Left renal cortex interstitium (tissue), 4 donors: ENCODE data around the gene GLCCI1. TPM values are rescaled to one million over a fixed set of nuclear protein-coding genes. Genes with fewer than 3 reads are reported as not detected.

Experiments
- DNase-seq, 4 donors: peaks; one replicate each; pipeline ENCODE4 v3.0.0-alpha.2; 2013; ENCODE audit warnings: low read depth in 4 of 4, low spot score in 2 of 4, missing footprints in 1 of 4
- polyA plus RNA-seq, 4 donors: library from polyadenylated mRNA; unstranded; fragments of 120-200 nt; gene quantifications; one replicate each; pipeline ENCODE4 v1.2.1, GENCODE V29; 2013; ENCODE audit not compliant: insufficient read length in 4 of 4

Gene GLCCI1
- polyA plus RNA-seq, 4 donors, result 25.9 to 46.5 (median 33.2) TPM

DNA sequence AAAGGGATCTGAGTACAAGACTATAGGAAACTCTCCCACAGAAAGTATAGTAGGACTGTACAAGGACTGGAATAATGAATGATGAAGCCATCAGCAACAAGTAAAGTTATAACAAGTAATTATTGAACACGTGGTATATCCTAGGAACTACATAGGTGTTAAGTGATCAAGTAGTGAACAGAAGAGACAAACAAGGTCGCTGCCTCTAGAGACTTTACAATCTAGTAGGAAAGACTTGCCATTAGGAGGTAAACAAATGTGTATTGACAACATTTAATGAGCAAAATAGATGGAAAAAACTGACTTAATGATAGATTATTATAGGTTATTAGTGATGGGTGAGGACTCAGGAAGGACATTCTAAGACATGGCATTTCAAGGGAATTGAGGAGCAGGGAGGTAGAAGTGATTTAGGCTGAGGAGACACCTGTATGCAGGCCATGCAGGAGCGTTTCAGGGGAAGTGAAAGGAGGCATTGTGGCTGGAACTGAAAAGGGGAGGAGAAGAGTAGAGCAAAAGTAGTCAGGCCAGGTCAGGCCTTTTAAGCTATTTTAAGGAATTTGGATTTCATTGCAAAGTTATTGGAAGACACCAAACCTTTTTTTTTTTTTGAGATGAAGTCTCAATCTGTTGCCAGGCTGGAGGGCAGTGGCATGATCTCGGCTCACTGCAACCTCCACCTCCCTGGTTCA lies 8.5 kb upstream of the GLCCI1 start:
- DNase-seq, result no peak

DNA sequence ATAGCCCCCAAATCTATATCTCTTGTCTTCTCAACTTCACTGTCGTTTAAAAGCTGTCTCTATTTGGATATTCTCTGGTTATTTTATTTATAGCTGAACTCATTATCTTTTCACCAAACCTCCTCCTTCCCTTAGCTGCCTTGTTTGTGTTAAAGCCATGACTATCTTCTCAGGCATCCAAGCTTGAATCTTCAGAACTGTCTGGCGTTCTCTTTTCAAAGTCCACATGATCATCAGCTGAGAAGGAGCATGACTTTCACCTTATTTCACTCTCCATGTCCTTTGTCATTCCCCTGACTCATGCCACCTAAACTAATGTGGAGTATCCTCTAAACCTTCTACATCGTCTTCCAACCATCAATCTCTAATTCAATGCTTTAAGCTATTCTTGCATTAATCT lies 5.7 kb upstream of the GLCCI1 start:
- DNase-seq, result no peak

- no peak for DNase-seq
Observed at GRCh38 chr7:7964250-7964649, 4.3 kb upstream of the GLCCI1 start.

- DNase-seq, result no peak
Observed at GRCh38 chr7:7964691-7965090, 3.9 kb upstream of the GLCCI1 start.

- no peak for DNase-seq
Observed at GRCh38 chr7:7965301-7965700, 3.3 kb upstream of the GLCCI1 start.

DNA sequence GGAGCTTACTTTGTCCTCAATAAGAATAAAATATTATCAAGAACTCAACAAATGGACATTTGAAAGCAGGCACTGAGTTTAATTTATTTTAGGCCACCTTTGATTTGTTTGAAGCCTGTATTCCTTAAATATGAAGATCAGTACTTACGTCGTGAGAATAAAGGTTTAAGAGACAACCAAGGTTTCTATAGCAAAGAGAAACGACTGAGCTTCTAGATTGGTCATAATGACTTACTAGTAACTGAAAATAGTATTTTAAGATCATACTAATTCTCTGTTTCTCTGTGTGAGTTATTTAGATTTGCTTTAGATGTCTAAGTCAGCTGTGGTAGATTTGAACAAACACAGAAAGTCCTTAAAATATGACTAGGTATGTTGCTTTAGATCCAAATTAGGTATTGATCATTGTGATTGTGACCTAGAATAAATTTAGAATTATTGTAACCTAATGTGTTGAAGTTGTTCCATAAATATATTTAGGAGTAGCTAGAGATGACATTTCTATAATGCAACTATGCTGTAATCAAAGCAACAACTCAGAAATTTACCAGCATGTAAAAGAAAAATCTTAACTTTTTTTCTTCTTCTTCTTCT lies 2.4 kb upstream of the GLCCI1 start:
- DNase-seq, result no peak

GRCh38 chr7:7967886-7968543 lies 581 bp upstream of the GLCCI1 start:
- no peak for DNase-seq

GRCh38 chr7:7969306-7970236 lies 975 bp downstream of the GLCCI1 start:
- DNase-seq, result peak; percentile 55 to 77 (median 62)

DNA sequence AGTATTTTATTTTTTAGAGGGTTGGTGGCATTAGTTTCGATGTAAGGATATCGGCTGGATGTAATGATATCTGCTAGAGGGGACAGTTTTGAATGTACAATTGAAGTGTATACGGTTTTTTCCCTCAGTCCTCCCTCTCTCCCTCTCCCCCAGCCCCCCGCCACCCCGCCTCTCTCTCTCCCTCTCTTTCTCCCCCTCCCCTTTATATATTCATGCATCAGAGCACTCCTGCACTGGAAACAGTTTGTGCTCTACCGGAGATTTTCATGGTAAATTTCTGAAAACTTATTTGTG lies 1.6 kb downstream of the GLCCI1 start:
- peak in 2 of 4 donors; percentile 48 to 50 for DNase-seq

- no peak for DNase-seq
Observed at GRCh38 chr7:7970531-7971307, 2.1 kb downstream of the GLCCI1 start.

- no peak for DNase-seq
Observed at GRCh38 chr7:7971308-7972040, 2.9 kb downstream of the GLCCI1 start.

- peak in 1 of 4 donors; percentile 23 for DNase-seq
Observed at GRCh38 chr7:7972128-7972527, 3.5 kb downstream of the GLCCI1 start.

- DNase-seq, result no peak
Observed at GRCh38 chr7:7972922-7973594, 4.5 kb downstream of the GLCCI1 start.

- DNase-seq, result no peak
Observed at GRCh38 chr7:7976677-7977076, 8.1 kb downstream of the GLCCI1 start.

DNA sequence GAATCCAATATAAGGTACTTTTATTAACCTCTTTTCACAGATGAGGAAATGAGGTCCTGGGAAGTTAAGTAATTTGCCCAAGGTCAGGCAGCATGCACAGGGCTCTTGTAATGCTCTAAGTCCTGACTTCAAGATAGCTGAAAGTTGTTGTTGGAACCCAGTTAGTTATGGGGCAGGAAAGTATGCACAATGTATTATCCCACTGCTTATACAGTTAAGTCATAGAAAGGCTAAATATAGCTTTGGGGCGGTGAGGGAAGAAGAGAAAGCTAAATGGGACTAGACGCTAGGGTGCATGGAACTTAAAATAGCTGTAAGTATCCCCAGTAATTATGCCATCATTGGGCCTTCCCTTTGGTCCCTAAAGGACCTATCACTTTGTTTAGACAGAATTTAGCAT lies 9.2 kb downstream of the GLCCI1 start:
- no peak for DNase-seq

GRCh38 chr7:7978860-7979259 lies 10.3 kb downstream of the GLCCI1 start:
- DNase-seq, result no peak

DNA sequence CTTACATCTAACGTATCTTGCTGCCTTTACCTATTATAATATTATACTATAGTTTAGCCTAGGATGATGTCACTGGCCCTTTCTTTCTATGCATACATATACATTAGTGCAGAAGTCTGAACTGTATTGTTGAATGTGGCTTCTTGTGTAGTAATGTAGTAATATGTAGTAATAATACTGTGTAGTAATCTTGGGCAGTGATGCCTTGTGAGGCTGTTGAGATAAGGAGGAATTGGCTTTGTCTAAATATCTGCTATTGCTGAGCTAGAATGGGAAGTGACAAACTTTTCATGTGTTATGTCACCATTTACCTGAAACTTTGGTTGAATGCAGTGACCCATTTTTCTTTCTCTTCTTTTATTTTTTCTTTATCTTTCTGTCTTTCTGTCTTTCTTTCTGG lies 11.0 kb downstream of the GLCCI1 start:
- no peak for DNase-seq

GRCh38 chr7:7980134-7980533 lies 11.5 kb downstream of the GLCCI1 start:
- no peak for DNase-seq

- no peak for DNase-seq
Observed at GRCh38 chr7:7982904-7983303, 14.3 kb downstream of the GLCCI1 start.
